Sigmoid colon (tissue), 7 donors: ENCODE results near the gene UBN2. TPM values are rescaled to one million over a fixed set of nuclear protein-coding genes. Genes with fewer than 3 reads are reported as not detected.

Source experiments
- DNase-seq: peaks from one replicate; pipeline ENCODE4 v3.0.0-alpha.2; 2019
- H3K27ac ChIP-seq, 4 donors: fragments of 200-600 bp; sonication (generic); one replicate each; pipeline ENCODE4 v1.5.1; 2016 to 2019; ENCODE audit warnings: mild to moderate bottlenecking in 1 of 4
- H3K27me3 ChIP-seq, 3 donors: fragments of 200-600 bp; sonication (generic); one replicate each; pipeline ENCODE4 v1.5.1; 2019; ENCODE audit warnings: mild to moderate bottlenecking in 1 of 3
- H3K36me3 ChIP-seq, 4 donors: fragments of 200-600 bp; sonication (generic); one replicate each; pipeline ENCODE4 v1.5.1; 2016 to 2019
- H3K4me1 ChIP-seq, 4 donors: fragments of 200-600 bp; sonication (generic); one replicate each; pipeline ENCODE4 v1.5.1; 2017 to 2019
- H3K4me3 ChIP-seq, 4 donors: fragments of 200-600 bp; sonication (generic); one replicate each; pipeline ENCODE4 v1.5.1; 2017 to 2019; ENCODE audit warnings: mild to moderate bottlenecking in 2 of 4, moderate library complexity in 1 of 4
- H3K9me3 ChIP-seq, 4 donors: fragments of 200-600 bp in 3 of 4; sonication (generic) in 3 of 4; one replicate each; pipeline versions ENCODE4 v1.5.1 to v1.6.1; 2013 to 2019
- CTCF ChIP-seq, 4 experiments: fragments of 450-650 bp in 3 of 4; fragments of 200-600 bp in 1 of 4; IDR thresholded peaks; one replicate each; pipeline ENCODE4 v1.5.1; 2016 to 2019; ENCODE audit warnings: antibody characterized with exemption in 4 of 4, mild to moderate bottlenecking in 3 of 4, moderate library complexity in 2 of 4
- EP300 ChIP-seq, 4 donors: sonication (generic); formaldehyde crosslinking; IDR thresholded peaks; one replicate each; pipeline ENCODE4 v1.6.1; 2017; ENCODE audit warnings: antibody characterized with exemption in 4 of 4
- POLR2A ChIP-seq, 2 donors: fragments of 450-650 bp; IDR thresholded peaks; one replicate each; pipeline ENCODE4 v1.6.1; 2016; ENCODE audit warnings: antibody characterized with exemption in 2 of 2, mild to moderate bottlenecking in 2 of 2, moderate library complexity in 2 of 2
- POLR2AphosphoS5 ChIP-seq, 4 donors: sonication (generic); formaldehyde crosslinking; IDR thresholded peaks; one replicate each; pipeline ENCODE4 v1.6.1; 2017; ENCODE audit warnings: antibody characterized with exemption in 4 of 4
- WGBS, 2 donors: extraction: QIAGEN DNeasy Blood & Tissue Kit; methylation state at CpG; one replicate each; pipeline ENCODE4 v1.1.7; 2013; 5-methylcytosine and 5-hydroxymethylcytosine counted together
- intact Hi-C: fragments of 100-400 bp; cut with DNase I; formaldehyde crosslinking; loops from one replicate; pipeline ENCODE4 v1.15.1; 2023
- polyA plus RNA-seq, 3 donors: library from polyadenylated mRNA; stranded (reverse); fragments of 200-250 nt; gene quantifications; one replicate each; pipeline ENCODE4 v1.2.3, GENCODE V29; 2013
- total RNA-seq, 4 donors: library from RNA; depleted of rRNA; stranded (reverse); fragments of >200 nt; gene quantifications; one replicate each; pipeline ENCODE4 v1.1.0, GENCODE V29; 2016
- donor health status: healthy with polysubstance abuse.
- donor health status: Bipolar disorder and iron deficiency.
- donor health status: healthy.

Gene UBN2
- total RNA-seq (10 to 100 TPM; 13.2 to 22.7 (median 14.2) TPM), polyA plus RNA-seq (1 to 10 TPM in 2 of 3 donors, under 1 TPM in 1; 0.92 to 3.2 (median 1.2) TPM)

GRCh38 chr7:139230774-139231512 is at the start of gene UBN2:
TSS of gene UBN2 (plus strand) at chr7:139231237. CDS start at chr7:139231485, 248 bp downstream.
- Histone ChIP-seq H3K27ac (peak within 1 kb of the TSS; percentile 92 to 99 (median 98)), H3K36me3 (no peaks in the 10 kb centered on the region), H3K4me3 (peak within 1 kb of the TSS; percentile 87 to 99 (median 98)), H3K27me3 (no peaks in the 10 kb centered on the region), H3K4me1 (peaks cover 0 to 33% (median 15%) of the 10 kb centered on the region in 4 donors), H3K9me3 (no peaks in the 10 kb centered on the region)
- WGBS, 2 donors, result 0% methylated on average over 63 of the region's 63 CpGs
- intact Hi-C loops, result loop anchor here (2.0 to 5.0 kb wide), 3 partner anchors 98 to 126 kb away; partner anchors contain the start of gene FMC1
- TF ChIP-seq POLR2A (IDR thresholded peaks at IDR 0.05) (peak; percentile 46 to 57), POLR2AphosphoS5 (IDR thresholded peaks at IDR 0.05) (peak; percentile 76 to 94 (median 81)), EP300 (IDR thresholded peaks at IDR 0.05) (peak in 1 of 4 donors; percentile 11), CTCF (IDR thresholded peaks at IDR 0.05) (no peak)
- DNase-seq, result peak; percentile 98

DNA sequence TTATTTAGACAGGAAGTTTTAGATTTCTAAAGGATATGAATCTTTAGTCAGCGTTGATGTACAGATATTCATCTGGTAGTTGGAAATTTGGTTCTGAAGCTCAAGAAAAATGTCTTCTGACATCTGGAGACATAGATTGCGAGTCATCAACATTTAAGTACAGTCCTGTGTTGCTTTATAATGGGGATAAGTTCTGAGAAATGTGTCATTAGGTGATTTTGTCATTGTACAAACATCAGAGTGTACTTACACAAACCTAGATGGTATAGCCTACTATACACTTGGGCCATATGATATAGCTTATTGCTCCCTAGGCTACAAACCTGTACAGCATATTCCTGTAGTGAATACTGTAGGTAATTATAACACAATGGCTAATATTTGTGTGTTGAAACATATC is 49.6 kb upstream of the UBN2 start:
- Histone ChIP-seq H3K4me1 (no peaks in the 10 kb centered on the region), H3K27ac (no peak overlapping the region), H3K27me3 (no peaks in the 10 kb centered on the region), H3K4me3 (no peak overlapping the region), H3K9me3 (no peaks in the 10 kb centered on the region), H3K36me3 (peaks cover 0 to 42% (median 3%) of the 10 kb centered on the region in 4 donors)
- 89 to 93% methylated on average over 2 of the region's 2 CpGs for WGBS, 2 donors
- intact Hi-C loops, result no loop called here
- TF ChIP-seq POLR2AphosphoS5 (IDR thresholded peaks at IDR 0.05), result no peak
- no peak for TF ChIP-seq CTCF (IDR thresholded peaks at IDR 0.05)
- TF ChIP-seq EP300 (IDR thresholded peaks at IDR 0.05), result no peak
- TF ChIP-seq POLR2A (IDR thresholded peaks at IDR 0.05), result no peak
- DNase-seq, result no peak

GRCh38 chr7:139182363-139182762 is 48.7 kb upstream of the UBN2 start:
- TF ChIP-seq CTCF (IDR thresholded peaks at IDR 0.05) (no peak), POLR2A (IDR thresholded peaks at IDR 0.05) (no peak), POLR2AphosphoS5 (IDR thresholded peaks at IDR 0.05) (no peak), EP300 (IDR thresholded peaks at IDR 0.05) (no peak)
- Histone ChIP-seq H3K27me3 (no peaks in the 10 kb centered on the region), H3K36me3 (peaks cover 0 to 42% (median 3%) of the 10 kb centered on the region in 4 donors), H3K4me3 (no peak overlapping the region), H3K4me1 (no peaks in the 10 kb centered on the region), H3K9me3 (no peaks in the 10 kb centered on the region), H3K27ac (no peak overlapping the region)
- intact Hi-C loops, result no loop called here
- no peak for DNase-seq
- WGBS, 2 donors, result 50 to 86% methylated on average over 1 of the region's 1 CpG

- Histone ChIP-seq H3K27me3 (no peaks in the 10 kb centered on the region), H3K27ac (no peak overlapping the region), H3K4me3 (no peak overlapping the region), H3K36me3 (peaks cover 0 to 45% (median 3%) of the 10 kb centered on the region in 4 donors), H3K4me1 (no peaks in the 10 kb centered on the region), H3K9me3 (no peaks in the 10 kb centered on the region)
- no peak for TF ChIP-seq POLR2A (IDR thresholded peaks at IDR 0.05)
- no peak for TF ChIP-seq CTCF (IDR thresholded peaks at IDR 0.05)
- TF ChIP-seq EP300 (IDR thresholded peaks at IDR 0.05), result no peak
- TF ChIP-seq POLR2AphosphoS5 (IDR thresholded peaks at IDR 0.05), result no peak
- WGBS, 2 donors, result 56 to 82% methylated on average over 2 of the region's 2 CpGs
- intact Hi-C loops, result no loop called here
- no peak for DNase-seq
Measured at GRCh38 chr7:139183251-139183650, 47.8 kb upstream of the UBN2 start.
